Fibroblast of mammary gland (primary cell): ENCODE measurements around the gene ASCC3.

ENCODE experiments used
- DNase-seq: peaks from one replicate; pipeline ENCODE4 v3.0.0-alpha.2; 2010; ENCODE audit warnings: low read depth
- H3K4me3 ChIP-seq: 2 replicates; pipeline ENCODE4 v1.5.1; 2011; ENCODE audit warnings: low read depth, mild to moderate bottlenecking, low read length, moderate library complexity; ENCODE audit not compliant: control insufficient read depth
- CTCF ChIP-seq: conservative IDR thresholded peaks from 2 replicates; pipeline ENCODE4 v1.5.1; 2011; ENCODE audit warnings: low read depth, low read length, inconsistent platforms; ENCODE audit not compliant: control insufficient read depth, insufficient read depth

Gene ASCC3

GRCh38 chr6:100876251-100876650 is 4.9 kb downstream of the ASCC3 start:
- no peak for TF ChIP-seq CTCF
- no peak overlapping the region for H3K4me3 ChIP-seq
- DNase-seq = no peak

GRCh38 chr6:100865525-100865924 is 15.6 kb downstream of the ASCC3 start:
- no peak for DNase-seq
- TF ChIP-seq CTCF = no peak
- no peak overlapping the region for H3K4me3 ChIP-seq

- H3K4me3 ChIP-seq = no peak overlapping the region
- no peak for DNase-seq
- no peak for TF ChIP-seq CTCF
These were observed 19.1 kb downstream of the ASCC3 start for GRCh38 chr6:100862063-100862462.

GRCh38 chr6:100856146-100856545 is 25.0 kb downstream of the ASCC3 start:
- no peak for TF ChIP-seq CTCF
- H3K4me3 ChIP-seq = no peak overlapping the region
- DNase-seq = no peak

GRCh38 chr6:100851819-100852218 is 29.3 kb downstream of the ASCC3 start:
- H3K4me3 ChIP-seq = no peak overlapping the region
- no peak for DNase-seq
- no peak for TF ChIP-seq CTCF

- TF ChIP-seq CTCF = no peak
- H3K4me3 ChIP-seq = no peak overlapping the region
- DNase-seq = no peak
These were observed 31.0 kb downstream of the ASCC3 start for GRCh38 chr6:100850174-100850573.

GRCh38 chr6:100846276-100846675 is 34.9 kb downstream of the ASCC3 start:
- TF ChIP-seq CTCF = no peak
- no peak for DNase-seq

More at GRCh38 chr6:100846276-100846675, 34.9 kb downstream of the ASCC3 start:
- no peak overlapping the region for H3K4me3 ChIP-seq
